Thymus (tissue), 11 donors: ENCODE measurements around the gene RNF13. TPM values are rescaled to one million over a fixed set of nuclear protein-coding genes. Genes with fewer than 3 reads are reported as not detected.

Experiments
- DNase-seq, 9 donors: peaks; one replicate each; pipeline ENCODE4 v3.0.0-alpha.2; 2013; ENCODE audit warnings: low spot score in 9 of 9, low read depth in 6 of 9, missing footprints in 1 of 9
- H3K27ac ChIP-seq, 2 donors: one replicate each; pipeline ENCODE4 v1.5.1; 2013; ENCODE audit warnings: control low read depth in 1 of 2, low read depth in 1 of 2, low read length in 1 of 2, mild to moderate bottlenecking in 1 of 2, moderate library complexity in 1 of 2
- H3K27me3 ChIP-seq, 2 donors: one replicate each; pipeline ENCODE4 v1.5.1; 2013; ENCODE audit warnings: low read length in 1 of 2; ENCODE audit not compliant: control insufficient read depth in 2 of 2, insufficient read depth in 1 of 2
- H3K36me3 ChIP-seq, 2 donors: one replicate each; pipeline ENCODE4 v1.5.1; 2013; ENCODE audit warnings: low read length in 1 of 2, mild to moderate bottlenecking in 1 of 2, moderate library complexity in 1 of 2; ENCODE audit not compliant: control insufficient read depth in 2 of 2, insufficient read depth in 2 of 2
- H3K4me1 ChIP-seq, 2 donors: one replicate each; pipeline ENCODE4 v1.5.1; 2013; ENCODE audit warnings: low read length in 2 of 2; ENCODE audit not compliant: control insufficient read depth in 2 of 2, insufficient read depth in 2 of 2
- H3K4me3 ChIP-seq, 2 donors: one replicate each; pipeline ENCODE4 v1.5.1; 2013; ENCODE audit warnings: low read length in 2 of 2, control low read depth in 1 of 2, mild to moderate bottlenecking in 1 of 2
- H3K9me3 ChIP-seq, 2 donors: one replicate each; pipeline ENCODE4 v1.5.1; 2013; ENCODE audit warnings: low read length in 1 of 2, mild to moderate bottlenecking in 1 of 2; ENCODE audit not compliant: control insufficient read depth in 2 of 2, insufficient read depth in 1 of 2
- WGBS: extraction: QIAGEN DNeasy Blood & Tissue Kit; methylation state at CpG from one replicate; pipeline ENCODE4 v1.1.7; 2013; 5-methylcytosine and 5-hydroxymethylcytosine counted together
- polyA plus RNA-seq: library from polyadenylated mRNA; stranded (reverse); fragments of 200-250 nt; gene quantifications from one replicate; pipeline ENCODE4 v1.2.3, GENCODE V29; 2013
- total RNA-seq: library from RNA; stranded (reverse); fragments of 120-200 nt; gene quantifications from one replicate; pipeline ENCODE4 v1.2.4, GENCODE V29; 2013
- donor health status: healthy.

The RNF13 gene
- total and polyA plus RNA-seq, 2 donors = 53.3 to 57.2 TPM

- peaks cover 5 to 16% of the 10 kb centered on the region in 2 donors for H3K36me3 ChIP-seq
- over 99% methylated on average over 2 of the region's 2 CpGs for WGBS
- no peak overlapping the region for H3K4me3 ChIP-seq
Measured at GRCh38 chr3:149843502-149843901, 30.5 kb downstream of the RNF13 start.

DNA sequence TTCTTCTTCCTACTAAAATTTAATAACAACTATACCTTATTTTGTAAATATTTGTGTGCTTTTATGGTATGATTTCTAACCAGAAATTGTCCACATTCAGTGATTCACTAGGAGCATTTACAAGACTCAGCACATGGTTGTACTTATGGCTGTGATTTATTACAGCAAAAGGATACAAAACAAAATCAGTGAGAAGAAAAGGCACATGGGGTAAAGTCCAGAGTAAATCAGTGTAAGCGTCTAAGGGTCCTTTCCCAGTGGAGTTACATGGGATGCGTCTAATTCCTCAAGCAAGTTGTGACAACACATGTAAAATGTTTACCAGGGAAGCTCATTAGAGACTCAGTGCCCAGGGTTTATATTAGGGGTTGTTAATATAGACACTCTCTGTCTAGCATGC, 31.1 kb downstream of the RNF13 start:
- Histone ChIP-seq H3K4me1 (no peaks in the 10 kb centered on the region), H3K9me3 (peaks cover 0 to 3% of the 10 kb centered on the region in 2 donors), H3K27ac (no peak overlapping the region)

More at GRCh38 chr3:149843502-149843901, 30.5 kb downstream of the RNF13 start:
- Histone ChIP-seq H3K9me3 (peaks cover 0 to 3% of the 10 kb centered on the region in 2 donors), H3K27me3 (no peaks in the 10 kb centered on the region), H3K27ac (no peak overlapping the region), H3K4me1 (no peaks in the 10 kb centered on the region)
- no peak for DNase-seq

DNA sequence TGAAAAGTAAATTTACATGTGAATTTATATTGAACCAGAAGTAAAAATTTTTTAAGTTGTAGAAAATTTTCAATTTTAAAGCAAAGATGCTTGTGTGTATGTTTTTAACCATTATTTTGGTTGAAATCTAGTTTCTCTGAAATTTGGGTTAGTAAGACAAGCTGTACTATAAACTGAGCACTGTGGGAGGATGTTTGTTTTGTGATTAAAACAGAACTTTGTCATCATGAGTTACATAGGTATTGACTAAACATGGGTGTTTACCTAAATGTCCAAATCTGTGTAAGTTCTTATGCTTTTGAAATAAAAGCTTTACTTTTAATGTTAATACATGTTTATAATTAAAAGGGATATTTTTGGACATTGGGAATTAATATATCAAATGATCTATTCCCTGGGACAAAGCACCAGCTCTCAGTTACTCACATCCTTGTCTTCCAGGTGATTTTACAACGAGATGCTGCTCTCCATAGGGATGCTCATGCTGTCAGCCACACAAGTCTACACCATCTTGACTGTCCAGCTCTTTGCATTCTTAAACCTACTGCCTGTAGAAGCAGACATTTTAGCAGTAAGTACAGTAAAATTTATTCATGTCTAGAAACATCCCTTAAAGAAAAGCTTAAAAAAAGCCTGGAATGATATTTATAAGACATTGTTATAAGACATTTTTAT, 32.7 kb downstream of the RNF13 start:
- Histone ChIP-seq H3K27ac (no peak overlapping the region), H3K27me3 (no peaks in the 10 kb centered on the region), H3K4me3 (no peak overlapping the region), H3K36me3 (peaks cover 5 to 16% of the 10 kb centered on the region in 2 donors), H3K4me1 (no peaks in the 10 kb centered on the region), H3K9me3 (no peaks in the 10 kb centered on the region)
- no peak for DNase-seq
- 95% methylated on average over 1 of the region's 1 CpG for WGBS

More for the DNA sequence above, 31.1 kb downstream of the RNF13 start:
- no peak for DNase-seq
- WGBS = 97% methylated on average over 2 of the region's 2 CpGs
- no peaks in the 10 kb centered on the region for H3K27me3 ChIP-seq
- peaks cover 5 to 16% of the 10 kb centered on the region in 2 donors for H3K36me3 ChIP-seq
- H3K4me3 ChIP-seq = no peak overlapping the region

DNA sequence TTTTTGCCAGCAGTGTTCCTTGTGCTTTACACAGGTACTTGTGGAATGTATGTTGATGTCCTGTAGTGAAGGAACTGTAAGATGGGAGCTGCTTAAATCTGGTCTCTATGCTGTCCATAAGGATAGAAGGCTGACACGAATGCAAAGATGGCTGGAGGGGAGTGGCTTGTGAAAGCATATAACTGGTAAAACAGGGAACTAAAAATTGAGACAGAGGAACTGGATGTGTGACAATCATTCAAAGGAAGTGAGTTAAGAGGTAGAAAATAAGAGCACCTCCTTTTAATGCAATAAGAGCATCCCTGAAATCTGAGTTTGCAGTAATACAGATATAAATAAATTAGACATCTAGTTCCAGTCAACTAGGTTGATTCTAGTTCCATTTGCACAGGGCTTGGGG, 35.2 kb downstream of the RNF13 start:
- H3K4me3 ChIP-seq = no peak overlapping the region
- H3K36me3 ChIP-seq = peaks cover 11 to 25% of the 10 kb centered on the region in 2 donors
- H3K27ac ChIP-seq = no peak overlapping the region
- DNase-seq = no peak
- no peaks in the 10 kb centered on the region for H3K9me3 ChIP-seq
- H3K4me1 ChIP-seq = no peaks in the 10 kb centered on the region
- 97% methylated on average over 1 of the region's 1 CpG for WGBS
- H3K27me3 ChIP-seq = no peaks in the 10 kb centered on the region

GRCh38 chr3:149848688-149849087, 35.7 kb downstream of the RNF13 start:
- no peaks in the 10 kb centered on the region for H3K27me3 ChIP-seq
- H3K27ac ChIP-seq = no peak overlapping the region
- H3K36me3 ChIP-seq = peaks cover 11 to 25% of the 10 kb centered on the region in 2 donors
- 98% methylated on average over 1 of the region's 1 CpG for WGBS
- H3K4me3 ChIP-seq = no peak overlapping the region
- no peaks in the 10 kb centered on the region for H3K4me1 ChIP-seq
- H3K9me3 ChIP-seq = no peaks in the 10 kb centered on the region
- DNase-seq = no peak

- no peaks in the 10 kb centered on the region for H3K9me3 ChIP-seq
- no peak overlapping the region for H3K27ac ChIP-seq
- H3K4me3 ChIP-seq = no peak overlapping the region
- H3K4me1 ChIP-seq = no peaks in the 10 kb centered on the region
- H3K36me3 ChIP-seq = peaks cover 20 to 29% of the 10 kb centered on the region in 2 donors
- DNase-seq = no peak
- H3K27me3 ChIP-seq = no peaks in the 10 kb centered on the region
- WGBS = over 99% methylated on average over 6 of the region's 6 CpGs
Measured at GRCh38 chr3:149850787-149851584, 38.0 kb downstream of the RNF13 start.

DNA sequence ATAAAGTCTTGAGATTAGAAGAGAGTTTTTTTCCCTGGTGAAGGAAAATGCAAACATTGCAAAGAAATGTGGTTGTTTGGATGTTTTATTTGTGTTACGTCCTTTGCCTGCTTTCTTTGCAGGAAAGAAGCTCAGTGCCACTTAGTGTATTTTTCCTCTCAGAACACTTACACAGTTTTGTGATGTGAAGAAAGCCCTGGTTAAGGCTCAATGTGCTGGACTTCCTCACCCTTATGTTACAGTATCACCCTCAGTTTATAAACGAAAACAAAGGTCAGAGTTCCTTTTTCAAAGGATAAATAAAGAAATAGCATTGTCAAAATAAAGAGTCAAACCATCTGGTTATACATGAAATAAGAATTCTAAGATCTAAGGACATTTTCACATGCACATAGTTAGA, 45.9 kb downstream of the RNF13 start:
- H3K27ac ChIP-seq = no peak overlapping the region
- DNase-seq = no peak

DNA sequence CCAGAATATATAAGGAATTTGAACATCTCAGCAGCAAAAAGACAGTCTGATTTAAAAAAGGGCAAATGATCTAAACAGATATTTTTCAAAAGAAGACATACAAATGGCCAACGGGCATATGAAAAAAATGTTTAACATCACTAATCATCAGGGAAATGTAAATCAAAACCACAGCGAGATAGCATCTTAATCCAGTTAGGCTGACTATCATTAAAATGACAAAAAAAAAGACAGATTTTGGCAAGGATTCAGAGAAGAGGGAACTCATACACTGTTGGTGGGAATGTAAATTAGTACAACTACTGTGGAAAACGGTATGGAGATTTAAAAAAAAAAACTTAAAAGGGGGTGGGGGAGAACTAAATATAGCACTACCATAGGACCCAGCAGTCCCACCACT, 47.9 kb downstream of the RNF13 start:
- H3K27ac ChIP-seq = no peak overlapping the region
- H3K27me3 ChIP-seq = no peaks in the 10 kb centered on the region
- H3K4me1 ChIP-seq = no peaks in the 10 kb centered on the region
- H3K36me3 ChIP-seq = peaks cover 0 to 3% of the 10 kb centered on the region in 2 donors
- no peak overlapping the region for H3K4me3 ChIP-seq
- DNase-seq = no peak
- no peaks in the 10 kb centered on the region for H3K9me3 ChIP-seq
- WGBS = 94% methylated on average over 3 of the region's 3 CpGs

More for the DNA sequence above, 45.9 kb downstream of the RNF13 start:
- Histone ChIP-seq H3K27me3 (no peaks in the 10 kb centered on the region), H3K36me3 (peaks cover 6% of the 10 kb centered on the region in 2 donors), H3K4me3 (no peak overlapping the region), H3K9me3 (no peaks in the 10 kb centered on the region), H3K4me1 (no peaks in the 10 kb centered on the region)
- 51% methylated on average over 2 of the region's 2 CpGs for WGBS

DNA sequence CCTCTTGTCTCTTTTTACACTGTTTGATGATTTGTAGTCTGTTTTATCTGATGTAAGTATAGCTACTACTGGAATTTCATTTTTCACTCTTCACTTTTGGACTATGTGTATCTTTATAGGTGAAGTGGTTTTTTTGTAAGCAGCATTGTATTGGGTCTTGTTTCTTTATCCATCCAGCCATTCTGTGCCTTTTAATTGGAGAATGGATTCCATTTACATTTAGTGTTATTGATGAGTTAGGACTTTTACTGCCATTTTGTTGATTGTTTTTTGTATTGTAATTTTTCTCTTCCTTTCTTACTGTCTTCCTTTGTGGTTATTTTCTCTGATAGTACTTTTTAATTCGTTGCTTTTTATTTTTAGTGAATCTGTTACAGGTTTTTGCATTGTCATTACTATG, 54.5 kb downstream of the RNF13 start:
- H3K27me3 ChIP-seq = no peaks in the 10 kb centered on the region
- WGBS = 100% methylated on average over 1 of the region's 1 CpG

More for the DNA sequence above, 54.5 kb downstream of the RNF13 start:
- no peak overlapping the region for H3K27ac ChIP-seq
- H3K9me3 ChIP-seq = no peaks in the 10 kb centered on the region
- no peak for DNase-seq
- H3K4me3 ChIP-seq = no peak overlapping the region
- H3K4me1 ChIP-seq = no peaks in the 10 kb centered on the region
- H3K36me3 ChIP-seq = peaks cover 3 to 8% of the 10 kb centered on the region in 2 donors
